Activated CD4-positive, alpha-beta T cell treated with anti-CD3 and anti-CD28 coated beads for 36 hours (primary cell): ENCODE results near the gene USP6NL. TPM values are rescaled to one million over a fixed set of nuclear protein-coding genes. Genes with fewer than 3 reads are reported as not detected.
"Not testable (repeated sequence)": the region's sequence is repeated elsewhere in the genome, so short reads cannot be mapped to it uniquely, and the experiment has no call there.

ENCODE experiments used
- ATAC-seq: fragments of 200-7000 bp; cut with Tn5 transposase; one replicate; pipeline ENCODE4 v1.10.0; 2021; ENCODE audit warnings: mild to moderate bottlenecking, moderate library complexity
- CTCF ChIA-PET: fragments of 350-600 bp; sonication (Branson Sonifier 250); formaldehyde crosslinking; loops from one replicate; lab custom pipeline; 2021; ENCODE audit warnings: antibody characterized with exemption; lab: Charles Lee
- POLR2A ChIA-PET: fragments of 350-600 bp; sonication (Branson Sonifier 250); formaldehyde crosslinking; loops from one replicate; lab custom pipeline; 2021; ENCODE audit warnings: antibody characterized with exemption, inconsistent platforms; lab: Charles Lee
- DNase-seq: peaks from one replicate; pipeline ENCODE4 v3.0.0-alpha.2; 2020
- H3K27ac Mint-ChIP-seq: one replicate; pipeline ENCODE4 v1.8.0; 2021; ENCODE audit warnings: mixed read lengths
- H3K27me3 Mint-ChIP-seq: one replicate; pipeline ENCODE4 v1.8.0; 2021; ENCODE audit warnings: mixed read lengths
- H3K36me3 Mint-ChIP-seq: one replicate; pipeline ENCODE4 v1.8.0; 2021; ENCODE audit warnings: low read depth, mixed read lengths
- H3K4me1 Mint-ChIP-seq: one replicate; pipeline ENCODE4 v1.8.0; 2021; ENCODE audit warnings: mixed read lengths
- H3K4me3 Mint-ChIP-seq: one replicate; pipeline ENCODE4 v1.8.0; 2021; ENCODE audit warnings: mild to moderate bottlenecking, moderate library complexity, mixed read lengths
- H3K9me3 Mint-ChIP-seq: one replicate; pipeline ENCODE4 v1.8.0; 2021; ENCODE audit warnings: low read depth, mixed read lengths
- intact Hi-C, 2 experiments: fragments of 100-400 bp; cut with DNase I in 1 of 2; cut with micrococcal nuclease in 1 of 2; formaldehyde crosslinking; loops; one replicate each; pipeline versions ENCODE4 v1.14.2 to v1.15.1; 2022 to 2024; cut with DNase I, micrococcal nuclease
- total RNA-seq, 2 experiments: library from RNA; stranded (reverse); gene quantifications; one replicate each; pipeline ENCODE4 v1.2.3, GENCODE V29; 2021

Gene USP6NL
- total RNA-seq, 2 experiments from 2014 or later, result 4.4 to 5.4 TPM

GRCh38 chr10:11444531-11445228 lies 166.8 kb downstream of the USP6NL start:
- H3K4me3 Mint-ChIP-seq, result no peak overlapping the region
- peaks cover 43% of the 10 kb centered on the region for H3K4me1 Mint-ChIP-seq
- no peaks in the 10 kb centered on the region for H3K27me3 Mint-ChIP-seq
- intact Hi-C loops, result loop anchor here in 1 of 2 experiments (5.0 kb wide), 1 partner anchor 207 kb away; no protein-coding TSS in a partner anchor
- no peaks in the 10 kb centered on the region for H3K9me3 Mint-ChIP-seq
- H3K27ac Mint-ChIP-seq, result no peak overlapping the region
- DNase-seq (no peak), ATAC-seq (no peak)
- ChIA-PET POLR2A (no interaction called here), CTCF (no interaction called here)
- H3K36me3 Mint-ChIP-seq, result no peaks in the 10 kb centered on the region

- intact Hi-C loops, result loop anchor here in 1 of 2 experiments (5.0 kb wide), 1 partner anchor 207 kb away; no protein-coding TSS in a partner anchor
- Mint-ChIP-seq H3K4me3 (no peak overlapping the region), H3K36me3 (no peaks in the 10 kb centered on the region), H3K4me1 (peaks cover 47% of the 10 kb centered on the region), H3K27me3 (no peaks in the 10 kb centered on the region), H3K27ac (no peak overlapping the region), H3K9me3 (no peaks in the 10 kb centered on the region)
- CTCF ChIA-PET, result no interaction called here
- POLR2A ChIA-PET, result no interaction called here
- ATAC-seq (no peak), DNase-seq (no peak)
Measured at GRCh38 chr10:11444155-11444530, 167.3 kb downstream of the USP6NL start.

GRCh38 chr10:11443468-11444154 lies 167.8 kb downstream of the USP6NL start:
- ChIA-PET POLR2A (no interaction called here), CTCF (no interaction called here)
- no peaks in the 10 kb centered on the region for H3K27me3 Mint-ChIP-seq
- peaks cover 46% of the 10 kb centered on the region for H3K4me1 Mint-ChIP-seq
- H3K27ac Mint-ChIP-seq, result no peak overlapping the region
- no peaks in the 10 kb centered on the region for H3K9me3 Mint-ChIP-seq
- no peak for DNase-seq
- ATAC-seq, result no peak
- H3K36me3 Mint-ChIP-seq, result no peaks in the 10 kb centered on the region
- intact Hi-C loops, result loop anchor here in 1 of 2 experiments (5.0 kb wide), 1 partner anchor 206 kb away; no protein-coding TSS in a partner anchor
- H3K4me3 Mint-ChIP-seq, result no peak overlapping the region

GRCh38 chr10:11442001-11442773 lies 169.3 kb downstream of the USP6NL start:
- no peak for DNase-seq
- POLR2A ChIA-PET, result no interaction called here
- Mint-ChIP-seq H3K4me3 (no peak overlapping the region), H3K36me3 (no peaks in the 10 kb centered on the region), H3K27me3 (no peaks in the 10 kb centered on the region), H3K9me3 (no peaks in the 10 kb centered on the region), H3K4me1 (peaks cover 37% of the 10 kb centered on the region), H3K27ac (peak overlapping the region; percentile 8)
- intact Hi-C loops, result loop anchor here in 1 of 2 experiments (5.0 kb wide), 1 partner anchor 205 kb away; no protein-coding TSS in a partner anchor
- ATAC-seq, result no peak
- CTCF ChIA-PET, result no interaction called here

- H3K27ac Mint-ChIP-seq, result peak overlapping the region; percentile 95
- CTCF ChIA-PET, result interaction anchor here (0.5 kb wide), 1 partner anchor 9 kb away, joined by 3 read pairs; no protein-coding TSS in a partner anchor
Measured at GRCh38 chr10:11441151-11441535, 170.3 kb downstream of the USP6NL start.

GRCh38 chr10:11440250-11441150 lies 170.9 kb downstream of the USP6NL start:
- ChIA-PET POLR2A (no interaction called here), CTCF (interaction anchor here (0.5 kb wide), 1 partner anchor 8 kb away, joined by 3 read pairs; no protein-coding TSS in a partner anchor)
- peak; percentile 75 for DNase-seq
- H3K36me3 Mint-ChIP-seq, result no peaks in the 10 kb centered on the region
- ATAC-seq, result peak; percentile 86
- intact Hi-C loops, result loop anchor here (2.0 to 5.0 kb wide), 3 partner anchors 40 to 204 kb away; no protein-coding TSS in a partner anchor
- H3K9me3 Mint-ChIP-seq, result no peaks in the 10 kb centered on the region
- H3K4me3 Mint-ChIP-seq, result peak overlapping the region; percentile 66
- peaks cover 40% of the 10 kb centered on the region for H3K4me1 Mint-ChIP-seq
- no peaks in the 10 kb centered on the region for H3K27me3 Mint-ChIP-seq
- H3K27ac Mint-ChIP-seq, result peak overlapping the region; percentile 95

More at GRCh38 chr10:11441151-11441535, 170.3 kb downstream of the USP6NL start:
- peaks cover 38% of the 10 kb centered on the region for H3K4me1 Mint-ChIP-seq
- intact Hi-C loops, result loop anchor here (2.0 to 5.0 kb wide), 3 partner anchors 40 to 204 kb away; no protein-coding TSS in a partner anchor
- H3K9me3 Mint-ChIP-seq, result no peaks in the 10 kb centered on the region
- no peak for DNase-seq
- POLR2A ChIA-PET, result no interaction called here
- no peaks in the 10 kb centered on the region for H3K36me3 Mint-ChIP-seq
- no peaks in the 10 kb centered on the region for H3K27me3 Mint-ChIP-seq
- no peak for ATAC-seq
- H3K4me3 Mint-ChIP-seq, result peak overlapping the region; percentile 66

GRCh38 chr10:11439523-11440053 lies 171.9 kb downstream of the USP6NL start:
- DNase-seq, result no peak
- ATAC-seq, result no peak
- intact Hi-C loops, result loop anchor here (2.0 to 5.0 kb wide), 3 partner anchors 39 to 203 kb away; no protein-coding TSS in a partner anchor
- H3K27ac Mint-ChIP-seq, result peak overlapping the region; percentile 95
- no peaks in the 10 kb centered on the region for H3K36me3 Mint-ChIP-seq
- no peaks in the 10 kb centered on the region for H3K9me3 Mint-ChIP-seq
- peaks cover 40% of the 10 kb centered on the region for H3K4me1 Mint-ChIP-seq
- H3K4me3 Mint-ChIP-seq, result no peak overlapping the region
- no peaks in the 10 kb centered on the region for H3K27me3 Mint-ChIP-seq
- ChIA-PET CTCF (interaction anchor here (0.6 kb wide), 1 partner anchor 1426 kb away, joined by 3 read pairs; no protein-coding TSS in a partner anchor), POLR2A (interaction anchor here (0.6 kb wide), 1 partner anchor 180 kb away, joined by 4 read pairs; no protein-coding TSS in a partner anchor)

- Mint-ChIP-seq H3K4me1 (peaks cover 36% of the 10 kb centered on the region), H3K4me3 (no peak overlapping the region), H3K27ac (peak overlapping the region; percentile 3), H3K9me3 (no peaks in the 10 kb centered on the region), H3K27me3 (no peaks in the 10 kb centered on the region), H3K36me3 (no peaks in the 10 kb centered on the region)
- DNase-seq (no peak), ATAC-seq (no peak)
- intact Hi-C loops, result no loop called here
- POLR2A ChIA-PET, result no interaction called here
- CTCF ChIA-PET, result no interaction called here
Measured at GRCh38 chr10:11437391-11438142, 173.9 kb downstream of the USP6NL start.

GRCh38 chr10:11436445-11436844 lies 175.0 kb downstream of the USP6NL start:
- ChIA-PET CTCF (interaction anchor here (2.2 kb wide), 1 partner anchor 25 kb away, joined by 5 read pairs; no protein-coding TSS in a partner anchor), POLR2A (interaction anchor here (0.6 kb wide), 1 partner anchor 53 kb away, joined by 5 read pairs; no protein-coding TSS in a partner anchor)
- H3K4me3 Mint-ChIP-seq, ATAC-seq, H3K27me3 Mint-ChIP-seq, H3K9me3 Mint-ChIP-seq, DNase-seq, H3K36me3 Mint-ChIP-seq, intact Hi-C loops: not testable (repeated sequence)
- Mint-ChIP-seq H3K4me1 (peaks cover 27% of the 10 kb centered on the region), H3K27ac (peak overlapping the region; percentile 0)
